SK-N-SH treated with all-trans-retinoic acid at 6 μM for 48 hours (cell line): ENCODE data around the gene NDUFA8.

Experiments
- ATAC-seq: fragments of 200-7000 bp; cut with Tn5 transposase; 3 replicates; pipeline ENCODE4 v1.9.1; 2020; ENCODE audit warnings: mild to moderate bottlenecking, moderate library complexity
- CSDC2 ChIP-seq: fragments of 250-450 bp; sonication (Bioruptor Pico); IDR thresholded peaks from 2 replicates; pipeline ENCODE4 v1.5.0; 2020; ENCODE audit warnings: mild to moderate bottlenecking, moderate library complexity
- ESRRG ChIP-seq: fragments of 250-450 bp; sonication (Bioruptor Pico); IDR thresholded peaks from 2 replicates; pipeline ENCODE4 v1.6.1; 2021; ENCODE audit warnings: mild to moderate bottlenecking
- GLIS3 ChIP-seq: fragments of 250-450 bp; sonication (Bioruptor Pico); IDR thresholded peaks from 2 replicates; pipeline ENCODE4 v1.5.0; 2020; ENCODE audit warnings: mild to moderate bottlenecking, moderate library complexity
- OSR1 ChIP-seq: fragments of 250-450 bp; sonication (Bioruptor Pico); IDR thresholded peaks from 2 replicates; pipeline ENCODE4 v1.8.0; 2022; ENCODE audit warnings: moderate library complexity, mild to moderate bottlenecking, inconsistent platforms
- PPARA ChIP-seq: fragments of 250-450 bp; sonication (Bioruptor Pico); IDR thresholded peaks from 2 replicates; pipeline ENCODE4 v1.5.0; 2020; ENCODE audit warnings: mild to moderate bottlenecking, borderline replicate concordance
- TCF4 ChIP-seq: fragments of 250-450 bp; sonication (Bioruptor Pico); IDR thresholded peaks from 2 replicates; pipeline ENCODE4 v1.8.0; 2021; ENCODE audit warnings: mild to moderate bottlenecking, moderate library complexity, borderline replicate concordance
- ZC3H10 ChIP-seq: fragments of 250-450 bp; sonication (Bioruptor Pico); IDR thresholded peaks from 2 replicates; pipeline ENCODE4 v1.5.1; 2021; ENCODE audit warnings: mild to moderate bottlenecking, moderate library complexity
- ZFP3 ChIP-seq: fragments of 250-450 bp; sonication (Bioruptor Pico); IDR thresholded peaks from 2 replicates; pipeline ENCODE4 v1.5.0; 2020; ENCODE audit warnings: mild to moderate bottlenecking, moderate library complexity
- ZFP30 ChIP-seq: fragments of 450-650 bp; formaldehyde crosslinking; IDR thresholded peaks from 2 replicates; pipeline ENCODE4 v1.5.0; 2022; ENCODE audit warnings: mild to moderate bottlenecking, moderate library complexity
- ZNF565 ChIP-seq: fragments of 450-650 bp; formaldehyde crosslinking; conservative IDR thresholded peaks from 2 replicates; pipeline ENCODE4 v1.5.0; 2020; ENCODE audit warnings: low read depth, mild to moderate bottlenecking, moderate library complexity
- ZNF70 ChIP-seq: fragments of 450-650 bp; formaldehyde crosslinking; IDR thresholded peaks from 2 replicates; pipeline ENCODE4 v1.5.0; 2020; ENCODE audit warnings: mild to moderate bottlenecking, moderate library complexity
- ZNF8 ChIP-seq: fragments of 450-650 bp; formaldehyde crosslinking; IDR thresholded peaks from 2 replicates; pipeline ENCODE4 v1.5.0; 2020; ENCODE audit warnings: mild to moderate bottlenecking, moderate library complexity
- TF ChIP-seq, protein P1 (sequence below): fragments of 250-450 bp; sonication (Bioruptor Pico); IDR thresholded peaks from 2 replicates; pipeline ENCODE4 v1.5.1; 2021; ENCODE audit warnings: mild to moderate bottlenecking, moderate library complexity
- TF ChIP-seq, protein P2 (sequence below): fragments of 250-450 bp; sonication (Bioruptor Pico); IDR thresholded peaks from 2 replicates; pipeline ENCODE4 v1.8.0; 2021; ENCODE audit warnings: low read depth, mild to moderate bottlenecking, moderate library complexity, borderline replicate concordance
- TF ChIP-seq, protein P3 (sequence below): fragments of 250-450 bp; sonication (Bioruptor Pico); IDR thresholded peaks from 2 replicates; pipeline ENCODE4 v1.5.0; 2020; ENCODE audit warnings: mild to moderate bottlenecking, moderate library complexity
- TF ChIP-seq, protein P4 (sequence below): fragments of 250-450 bp; sonication (Bioruptor Pico); IDR thresholded peaks from 2 replicates; pipeline ENCODE4 v1.8.0; 2020; ENCODE audit warnings: mild to moderate bottlenecking, moderate library complexity, borderline replicate concordance

Gene NDUFA8

DNA sequence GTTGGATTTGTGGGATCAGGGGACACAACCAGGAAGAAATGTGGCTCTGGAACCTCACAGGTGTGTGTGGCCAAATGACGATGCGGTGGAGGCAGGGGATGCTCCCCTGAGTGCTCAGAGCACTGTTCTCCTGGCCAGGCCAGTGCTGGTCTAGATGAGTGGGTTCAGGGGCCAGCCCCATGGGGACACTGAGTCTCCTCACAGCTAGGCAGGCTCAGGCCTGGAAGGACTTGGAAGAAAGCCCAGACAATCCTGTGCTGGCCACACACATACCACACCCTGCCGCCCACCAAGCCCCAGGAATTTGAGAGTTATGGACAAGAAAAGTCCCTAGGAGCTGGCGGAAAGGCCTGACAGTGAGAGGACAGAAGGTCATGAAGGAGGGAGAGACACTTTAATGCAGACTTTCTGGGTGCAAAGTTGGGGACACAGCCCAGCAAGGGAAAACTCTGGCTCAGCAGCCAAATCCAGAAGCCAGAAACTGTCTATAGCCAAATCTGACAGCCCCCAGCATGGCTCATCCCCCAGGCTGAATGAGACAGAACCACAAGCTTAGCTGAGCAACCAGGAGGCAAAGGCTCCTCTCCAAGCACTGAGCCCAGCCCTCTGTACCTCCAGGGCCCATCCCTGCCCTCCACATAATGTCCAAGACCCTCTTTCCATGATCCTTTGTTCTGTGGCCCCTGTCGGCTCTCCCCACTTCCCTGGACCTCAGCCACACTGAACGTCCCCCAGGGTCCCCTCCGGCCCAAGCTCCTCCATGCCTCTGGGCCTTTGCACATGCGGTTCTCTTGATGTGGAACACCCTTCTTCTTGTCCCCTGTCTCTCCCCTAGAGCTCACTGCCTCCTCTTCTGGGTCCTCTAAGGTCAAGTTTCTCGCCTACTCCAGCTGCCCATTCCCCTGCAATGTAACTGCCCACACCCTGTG, 46.8 kb upstream of the NDUFA8 start:
- TF ChIP-seq, protein P1, sequence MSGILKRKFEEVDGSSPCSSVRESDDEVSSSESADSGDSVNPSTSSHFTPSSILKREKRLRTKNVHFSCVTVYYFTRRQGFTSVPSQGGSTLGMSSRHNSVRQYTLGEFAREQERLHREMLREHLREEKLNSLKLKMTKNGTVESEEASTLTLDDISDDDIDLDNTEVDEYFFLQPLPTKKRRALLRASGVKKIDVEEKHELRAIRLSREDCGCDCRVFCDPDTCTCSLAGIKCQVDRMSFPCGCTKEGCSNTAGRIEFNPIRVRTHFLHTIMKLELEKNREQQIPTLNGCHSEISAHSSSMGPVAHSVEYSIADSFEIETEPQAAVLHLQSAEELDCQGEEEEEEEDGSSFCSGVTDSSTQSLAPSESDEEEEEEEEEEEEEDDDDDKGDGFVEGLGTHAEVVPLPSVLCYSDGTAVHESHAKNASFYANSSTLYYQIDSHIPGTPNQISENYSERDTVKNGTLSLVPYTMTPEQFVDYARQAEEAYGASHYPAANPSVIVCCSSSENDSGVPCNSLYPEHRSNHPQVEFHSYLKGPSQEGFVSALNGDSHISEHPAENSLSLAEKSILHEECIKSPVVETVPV (CRISPR knock-in tag): no peak
- ATAC-seq: peak; percentile 40

DNA sequence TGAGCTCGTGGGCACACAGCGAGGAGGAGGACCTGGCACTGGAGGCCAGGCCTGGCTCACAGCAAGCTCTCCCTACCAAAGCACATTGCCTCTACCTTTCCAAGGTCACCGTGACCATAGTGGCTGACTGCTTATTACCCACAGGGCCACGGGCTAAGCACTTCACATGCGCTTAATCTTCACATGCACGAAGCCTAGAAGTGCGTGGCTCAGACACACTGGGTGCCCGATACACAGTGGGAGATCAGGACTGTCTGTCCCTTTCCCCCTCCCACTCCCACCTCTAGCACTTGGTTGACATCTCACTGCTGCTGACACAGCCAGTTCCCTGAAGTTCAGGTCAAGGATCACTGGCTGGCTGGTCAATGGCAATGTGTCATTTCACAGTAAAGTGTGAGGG, 45.6 kb upstream of the NDUFA8 start:
- TF ChIP-seq ZFP30 (CRISPR knock-in tag): no peak
- no peak for TF ChIP-seq PPARA (CRISPR knock-in tag)
- no peak for TF ChIP-seq OSR1 (CRISPR knock-in tag)
- TF ChIP-seq ZC3H10 (CRISPR knock-in tag): no peak
- no peak for TF ChIP-seq ZNF8
- TF ChIP-seq, protein P2, sequence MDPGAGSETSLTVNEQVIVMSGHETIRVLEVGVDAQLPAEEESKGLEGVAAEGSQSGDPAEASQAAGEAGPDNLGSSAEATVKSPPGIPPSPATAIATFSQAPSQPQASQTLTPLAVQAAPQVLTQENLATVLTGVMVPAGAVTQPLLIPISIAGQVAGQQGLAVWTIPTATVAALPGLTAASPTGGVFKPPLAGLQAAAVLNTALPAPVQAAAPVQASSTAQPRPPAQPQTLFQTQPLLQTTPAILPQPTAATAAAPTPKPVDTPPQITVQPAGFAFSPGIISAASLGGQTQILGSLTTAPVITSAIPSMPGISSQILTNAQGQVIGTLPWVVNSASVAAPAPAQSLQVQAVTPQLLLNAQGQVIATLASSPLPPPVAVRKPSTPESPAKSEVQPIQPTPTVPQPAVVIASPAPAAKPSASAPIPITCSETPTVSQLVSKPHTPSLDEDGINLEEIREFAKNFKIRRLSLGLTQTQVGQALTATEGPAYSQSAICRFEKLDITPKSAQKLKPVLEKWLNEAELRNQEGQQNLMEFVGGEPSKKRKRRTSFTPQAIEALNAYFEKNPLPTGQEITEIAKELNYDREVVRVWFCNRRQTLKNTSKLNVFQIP (CRISPR knock-in tag): no peak
- TF ChIP-seq, protein P3, sequence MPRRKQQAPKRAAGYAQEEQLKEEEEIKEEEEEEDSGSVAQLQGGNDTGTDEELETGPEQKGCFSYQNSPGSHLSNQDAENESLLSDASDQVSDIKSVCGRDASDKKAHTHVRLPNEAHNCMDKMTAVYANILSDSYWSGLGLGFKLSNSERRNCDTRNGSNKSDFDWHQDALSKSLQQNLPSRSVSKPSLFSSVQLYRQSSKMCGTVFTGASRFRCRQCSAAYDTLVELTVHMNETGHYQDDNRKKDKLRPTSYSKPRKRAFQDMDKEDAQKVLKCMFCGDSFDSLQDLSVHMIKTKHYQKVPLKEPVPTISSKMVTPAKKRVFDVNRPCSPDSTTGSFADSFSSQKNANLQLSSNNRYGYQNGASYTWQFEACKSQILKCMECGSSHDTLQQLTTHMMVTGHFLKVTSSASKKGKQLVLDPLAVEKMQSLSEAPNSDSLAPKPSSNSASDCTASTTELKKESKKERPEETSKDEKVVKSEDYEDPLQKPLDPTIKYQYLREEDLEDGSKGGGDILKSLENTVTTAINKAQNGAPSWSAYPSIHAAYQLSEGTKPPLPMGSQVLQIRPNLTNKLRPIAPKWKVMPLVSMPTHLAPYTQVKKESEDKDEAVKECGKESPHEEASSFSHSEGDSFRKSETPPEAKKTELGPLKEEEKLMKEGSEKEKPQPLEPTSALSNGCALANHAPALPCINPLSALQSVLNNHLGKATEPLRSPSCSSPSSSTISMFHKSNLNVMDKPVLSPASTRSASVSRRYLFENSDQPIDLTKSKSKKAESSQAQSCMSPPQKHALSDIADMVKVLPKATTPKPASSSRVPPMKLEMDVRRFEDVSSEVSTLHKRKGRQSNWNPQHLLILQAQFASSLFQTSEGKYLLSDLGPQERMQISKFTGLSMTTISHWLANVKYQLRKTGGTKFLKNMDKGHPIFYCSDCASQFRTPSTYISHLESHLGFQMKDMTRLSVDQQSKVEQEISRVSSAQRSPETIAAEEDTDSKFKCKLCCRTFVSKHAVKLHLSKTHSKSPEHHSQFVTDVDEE (CRISPR knock-in tag): no peak
- TF ChIP-seq, protein P4, sequence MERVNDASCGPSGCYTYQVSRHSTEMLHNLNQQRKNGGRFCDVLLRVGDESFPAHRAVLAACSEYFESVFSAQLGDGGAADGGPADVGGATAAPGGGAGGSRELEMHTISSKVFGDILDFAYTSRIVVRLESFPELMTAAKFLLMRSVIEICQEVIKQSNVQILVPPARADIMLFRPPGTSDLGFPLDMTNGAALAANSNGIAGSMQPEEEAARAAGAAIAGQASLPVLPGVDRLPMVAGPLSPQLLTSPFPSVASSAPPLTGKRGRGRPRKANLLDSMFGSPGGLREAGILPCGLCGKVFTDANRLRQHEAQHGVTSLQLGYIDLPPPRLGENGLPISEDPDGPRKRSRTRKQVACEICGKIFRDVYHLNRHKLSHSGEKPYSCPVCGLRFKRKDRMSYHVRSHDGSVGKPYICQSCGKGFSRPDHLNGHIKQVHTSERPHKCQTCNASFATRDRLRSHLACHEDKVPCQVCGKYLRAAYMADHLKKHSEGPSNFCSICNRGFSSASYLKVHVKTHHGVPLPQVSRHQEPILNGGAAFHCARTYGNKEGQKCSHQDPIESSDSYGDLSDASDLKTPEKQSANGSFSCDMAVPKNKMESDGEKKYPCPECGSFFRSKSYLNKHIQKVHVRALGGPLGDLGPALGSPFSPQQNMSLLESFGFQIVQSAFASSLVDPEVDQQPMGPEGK (CRISPR knock-in tag): no peak
- no peak for TF ChIP-seq ZNF70
- no peak for ATAC-seq

DNA sequence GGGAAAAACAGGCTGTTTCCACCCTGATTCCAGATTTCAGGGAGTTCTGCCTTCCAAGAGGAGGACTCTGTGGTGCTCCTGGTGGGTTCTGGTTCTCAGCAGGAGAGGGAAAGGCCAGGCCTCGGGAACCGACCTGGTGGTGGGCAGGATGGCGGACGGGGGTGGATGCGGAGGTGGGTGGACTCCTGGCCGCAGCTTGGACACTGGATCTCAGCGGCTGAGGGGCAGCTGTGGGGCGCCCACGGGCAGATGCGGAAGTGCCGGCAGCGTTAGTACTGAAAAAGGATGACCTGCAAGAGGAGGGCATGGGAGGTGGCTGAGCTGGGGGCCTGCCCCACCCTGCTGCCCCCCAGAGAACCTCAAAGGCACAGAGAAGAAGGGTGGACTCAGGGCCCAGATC, 44.9 kb upstream of the NDUFA8 start:
- no peak for ATAC-seq
- TF ChIP-seq ZC3H10 (CRISPR knock-in tag) (no peak), ESRRG (no peak), ZFP30 (CRISPR knock-in tag) (no peak), ZNF565 (CRISPR knock-in tag) (no peak), OSR1 (CRISPR knock-in tag) (no peak), ZFP3 (CRISPR knock-in tag) (no peak), TCF4 (CRISPR knock-in tag) (no peak), CSDC2 (CRISPR knock-in tag) (no peak), GLIS3 (CRISPR knock-in tag) (no peak), PPARA (CRISPR knock-in tag) (no peak)
- TF ChIP-seq, protein P3 (CRISPR knock-in tag): no peak
